Sigmoid colon (tissue), 4 donors: ENCODE data around the gene TCEANC2.

Experiments
- POLR2A ChIP-seq, 2 donors: fragments of 450-650 bp; IDR thresholded peaks; one replicate each; pipeline ENCODE4 v1.6.1; 2016; ENCODE audit warnings: antibody characterized with exemption in 2 of 2, mild to moderate bottlenecking in 2 of 2, moderate library complexity in 2 of 2
- POLR2AphosphoS5 ChIP-seq, 4 donors: sonication (generic); formaldehyde crosslinking; IDR thresholded peaks; one replicate each; pipeline ENCODE4 v1.6.1; 2017; ENCODE audit warnings: antibody characterized with exemption in 4 of 4
- TF ChIP-seq, protein P1 (sequence below), 4 experiments: fragments of 450-650 bp in 3 of 4; fragments of 200-600 bp in 1 of 4; IDR thresholded peaks; one replicate each; pipeline ENCODE4 v1.5.1; 2016 to 2019; ENCODE audit warnings: antibody characterized with exemption in 4 of 4, mild to moderate bottlenecking in 3 of 4, moderate library complexity in 2 of 4

GRCh38 chr1:54084794-54085193, 31.4 kb downstream of the TCEANC2 start:
- TF ChIP-seq, protein P1, sequence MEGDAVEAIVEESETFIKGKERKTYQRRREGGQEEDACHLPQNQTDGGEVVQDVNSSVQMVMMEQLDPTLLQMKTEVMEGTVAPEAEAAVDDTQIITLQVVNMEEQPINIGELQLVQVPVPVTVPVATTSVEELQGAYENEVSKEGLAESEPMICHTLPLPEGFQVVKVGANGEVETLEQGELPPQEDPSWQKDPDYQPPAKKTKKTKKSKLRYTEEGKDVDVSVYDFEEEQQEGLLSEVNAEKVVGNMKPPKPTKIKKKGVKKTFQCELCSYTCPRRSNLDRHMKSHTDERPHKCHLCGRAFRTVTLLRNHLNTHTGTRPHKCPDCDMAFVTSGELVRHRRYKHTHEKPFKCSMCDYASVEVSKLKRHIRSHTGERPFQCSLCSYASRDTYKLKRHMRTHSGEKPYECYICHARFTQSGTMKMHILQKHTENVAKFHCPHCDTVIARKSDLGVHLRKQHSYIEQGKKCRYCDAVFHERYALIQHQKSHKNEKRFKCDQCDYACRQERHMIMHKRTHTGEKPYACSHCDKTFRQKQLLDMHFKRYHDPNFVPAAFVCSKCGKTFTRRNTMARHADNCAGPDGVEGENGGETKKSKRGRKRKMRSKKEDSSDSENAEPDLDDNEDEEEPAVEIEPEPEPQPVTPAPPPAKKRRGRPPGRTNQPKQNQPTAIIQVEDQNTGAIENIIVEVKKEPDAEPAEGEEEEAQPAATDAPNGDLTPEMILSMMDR (IDR thresholded peaks at IDR 0.05): no peak
- TF ChIP-seq POLR2A (IDR thresholded peaks at IDR 0.05) (no peak), POLR2AphosphoS5 (IDR thresholded peaks at IDR 0.05) (no peak)
